Effector CD4-positive, alpha-beta T cell (primary cell): ENCODE results near the gene ENTPD2. TPM values are rescaled to one million over a fixed set of nuclear protein-coding genes. Genes with fewer than 3 reads are reported as not detected.

Experiments used
- DNase-seq: peaks from one replicate; pipeline ENCODE4 v3.0.0-alpha.2; 2020
- total RNA-seq: gene quantifications from one replicate; lab custom pipeline; 2026; lab: John Stamatoyannopoulos, UW

The ENTPD2 gene
- total RNA-seq = not detected

DNA sequence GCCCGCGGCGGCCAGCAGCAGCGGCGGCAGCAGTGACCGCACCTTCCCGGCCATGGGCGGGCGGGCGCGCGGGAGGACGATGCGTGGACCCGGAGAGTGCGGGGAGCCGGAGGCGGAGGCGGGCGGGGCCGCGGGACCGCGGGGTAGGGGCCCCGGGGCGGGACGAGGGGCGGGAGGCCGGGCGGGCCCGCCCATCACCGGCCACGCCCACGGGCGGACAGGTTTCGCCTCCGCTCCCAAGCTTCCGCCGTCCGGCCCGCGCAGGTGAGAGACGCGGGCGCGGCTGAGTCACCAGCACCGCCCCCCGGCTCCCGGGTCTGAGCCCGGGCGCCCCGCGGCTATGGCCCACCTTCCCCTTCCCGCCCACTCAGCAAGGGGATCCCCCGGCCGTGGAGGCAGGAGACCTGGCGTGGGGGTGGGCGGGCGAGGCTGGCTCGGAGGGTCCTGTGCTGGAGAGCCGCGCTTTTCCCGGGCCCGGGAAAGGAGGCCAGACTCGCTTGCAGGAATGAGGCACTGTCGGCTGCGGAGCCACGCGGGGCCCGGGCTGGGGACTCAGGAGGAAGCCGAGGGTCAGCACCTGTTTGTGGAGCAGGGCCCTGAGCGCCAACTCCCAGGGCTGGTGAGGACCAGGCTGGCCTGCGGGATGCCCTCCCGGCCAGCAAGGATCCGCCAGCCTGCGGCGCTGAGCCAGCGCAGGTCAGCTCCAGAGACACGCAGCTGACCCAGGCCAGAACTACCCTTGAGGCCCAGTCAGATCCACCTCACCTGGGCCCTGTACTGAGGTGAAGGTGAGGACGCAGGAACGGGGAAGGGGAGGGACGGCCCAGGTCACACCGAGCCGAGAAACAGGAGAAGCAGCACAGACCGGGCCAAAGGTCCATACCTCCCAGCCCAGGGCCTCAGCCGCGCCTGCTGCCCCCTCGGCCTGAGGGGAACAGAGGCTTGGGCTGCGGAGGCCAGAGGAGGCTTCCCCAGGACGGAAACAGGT lies at the start of gene ENTPD2:
Gene ENTPD2 (minus strand): TSS at position 118 of the 988 bp plus-strand sequence. CDS start 64 bp downstream, at position 54.
- DNase-seq = no peak

DNA sequence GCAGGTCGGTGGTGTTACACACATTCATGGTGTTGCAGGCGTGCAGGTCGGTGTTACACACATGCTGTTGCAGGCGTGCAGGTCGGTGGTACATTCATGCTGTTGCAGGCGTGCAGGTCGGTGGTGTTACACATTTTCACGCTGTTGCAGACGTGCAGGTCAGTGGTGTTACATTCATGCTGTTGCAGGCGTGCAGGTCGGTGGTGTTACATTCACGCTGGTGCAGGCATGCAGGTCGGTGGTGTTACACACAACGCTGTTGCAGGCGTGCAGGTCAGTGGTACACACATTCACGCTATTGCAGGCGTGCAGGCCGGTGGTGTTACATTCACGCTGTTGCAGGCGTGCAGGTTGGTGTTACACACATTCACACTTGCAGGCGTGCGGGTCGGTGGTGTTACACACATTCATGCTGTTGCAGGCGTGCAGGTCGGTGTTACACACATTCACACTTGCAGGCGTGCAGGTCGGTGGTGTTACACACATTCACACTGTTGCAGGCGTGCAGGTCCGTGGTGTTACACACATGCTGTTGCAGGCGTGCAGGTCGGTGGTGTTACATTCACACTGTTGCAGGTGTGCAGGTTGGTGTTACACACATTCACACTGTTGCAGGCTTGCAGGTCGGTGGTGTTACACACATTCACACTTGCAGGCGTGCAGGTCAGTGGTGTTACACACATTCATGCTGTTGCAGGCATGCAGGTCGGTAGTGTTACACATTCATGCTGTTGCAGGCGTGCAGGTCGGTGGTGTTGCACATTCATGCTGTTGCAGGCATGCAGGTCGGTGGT lies 49.5 kb upstream of the ENTPD2 start:
- DNase-seq = no peak

GRCh38 chr9:137099231-137099630 lies 45.4 kb upstream of the ENTPD2 start:
- DNase-seq = no peak

GRCh38 chr9:137097761-137098462 lies 44.1 kb upstream of the ENTPD2 start:
- DNase-seq = no peak

- DNase-seq = no peak
Measured at GRCh38 chr9:137096785-137097546, 43.1 kb upstream of the ENTPD2 start.

GRCh38 chr9:137095664-137096517 lies 42.0 kb upstream of the ENTPD2 start:
- DNase-seq = peak; percentile 87

DNA sequence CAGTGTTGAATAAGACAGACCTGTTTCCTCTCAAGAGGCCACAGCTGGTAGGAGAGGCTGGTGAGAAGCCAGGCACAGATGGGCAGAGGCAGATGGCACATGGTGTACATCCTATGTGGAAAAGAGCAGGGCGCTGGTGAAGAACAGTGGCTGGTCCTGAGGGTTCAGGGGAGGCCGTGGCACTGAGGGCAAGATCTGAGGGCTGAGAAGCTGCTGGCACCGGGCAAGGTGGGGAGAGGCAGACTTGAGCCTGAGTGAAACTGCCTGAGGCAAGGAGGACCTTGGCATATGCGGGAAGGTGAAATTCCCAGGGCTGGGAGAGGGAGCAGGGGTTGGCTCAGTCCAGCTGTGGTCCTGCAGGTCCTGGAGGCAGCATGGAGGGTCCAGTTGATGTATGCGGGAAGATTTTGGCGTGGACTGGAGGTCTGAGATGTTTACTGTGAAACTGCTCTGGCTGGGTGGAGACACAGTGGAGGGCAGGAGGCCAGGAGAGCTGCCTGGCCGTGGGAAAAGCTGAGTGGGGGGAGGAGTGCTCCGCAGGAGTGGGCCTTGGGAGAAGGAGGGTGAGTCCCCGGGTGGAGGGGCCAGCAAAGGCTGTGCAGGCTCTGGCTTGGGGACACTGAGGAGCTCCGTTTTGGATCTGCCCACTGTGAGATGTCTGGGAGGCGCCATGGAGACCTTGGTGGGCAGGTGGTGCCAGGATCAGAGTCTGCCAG lies 35.5 kb upstream of the ENTPD2 start:
- DNase-seq = no peak

DNA sequence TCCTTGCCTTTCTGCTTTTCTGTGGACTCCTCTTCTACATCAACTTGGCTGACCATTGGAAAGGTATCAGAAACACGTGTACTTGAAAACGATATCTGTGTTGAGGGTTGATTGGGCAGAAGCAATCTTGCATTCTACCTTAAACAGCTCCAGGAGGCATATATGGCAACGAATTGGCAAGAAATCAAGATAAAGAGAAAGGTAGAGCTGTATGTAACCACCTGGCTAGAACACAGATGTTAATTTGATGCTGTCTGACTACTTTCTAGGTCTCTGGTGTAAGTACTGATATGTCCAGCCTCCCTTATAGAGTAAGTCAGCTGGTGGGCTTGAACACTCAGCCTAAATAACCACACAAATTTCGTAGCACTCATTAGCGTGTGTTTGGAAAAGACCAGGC lies 34.3 kb upstream of the ENTPD2 start:
- no peak for DNase-seq

DNA sequence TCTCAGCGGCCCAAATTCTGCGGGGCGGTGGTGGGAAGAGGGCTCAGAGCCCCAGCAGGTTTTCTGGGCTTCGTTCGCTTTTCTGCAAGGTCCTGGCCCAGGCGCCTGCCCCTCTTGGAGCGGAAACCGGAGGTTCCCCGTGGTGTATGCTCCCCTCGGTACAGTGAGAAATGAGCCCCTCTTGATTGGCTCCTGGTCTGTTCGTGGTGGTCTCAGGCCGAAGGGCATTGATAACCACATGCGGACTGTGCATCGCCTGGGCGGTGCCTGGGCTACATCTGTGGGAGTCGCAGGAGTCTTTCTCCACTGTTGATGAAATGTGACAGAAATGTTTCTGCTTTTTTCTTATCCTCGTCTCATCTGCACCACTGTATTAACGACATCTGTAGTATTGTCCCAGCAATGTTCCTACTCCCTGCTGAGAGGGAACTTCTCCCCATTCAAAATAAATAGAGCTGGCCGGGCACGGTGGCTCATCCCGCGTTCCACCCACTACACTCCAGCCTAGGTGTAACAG lies 33.6 kb upstream of the ENTPD2 start:
- no peak for DNase-seq

- peak; percentile 99 for DNase-seq
Measured at GRCh38 chr9:137086531-137087408, 32.9 kb upstream of the ENTPD2 start, which contains the start of gene MAN1B1. Gene MAN1B1 (plus strand): TSS chr9:137086985. CDS start chr9:137087000, 15 bp downstream.

- no peak for DNase-seq
Measured at GRCh38 chr9:137085920-137086530, 32.2 kb upstream of the ENTPD2 start.

- DNase-seq = no peak
Measured at GRCh38 chr9:137084526-137084925, 30.7 kb upstream of the ENTPD2 start.

- DNase-seq = no peak
Measured at GRCh38 chr9:137083394-137084004, 29.6 kb upstream of the ENTPD2 start.

GRCh38 chr9:137082925-137083290 lies 29.0 kb upstream of the ENTPD2 start:
- DNase-seq = no peak

DNA sequence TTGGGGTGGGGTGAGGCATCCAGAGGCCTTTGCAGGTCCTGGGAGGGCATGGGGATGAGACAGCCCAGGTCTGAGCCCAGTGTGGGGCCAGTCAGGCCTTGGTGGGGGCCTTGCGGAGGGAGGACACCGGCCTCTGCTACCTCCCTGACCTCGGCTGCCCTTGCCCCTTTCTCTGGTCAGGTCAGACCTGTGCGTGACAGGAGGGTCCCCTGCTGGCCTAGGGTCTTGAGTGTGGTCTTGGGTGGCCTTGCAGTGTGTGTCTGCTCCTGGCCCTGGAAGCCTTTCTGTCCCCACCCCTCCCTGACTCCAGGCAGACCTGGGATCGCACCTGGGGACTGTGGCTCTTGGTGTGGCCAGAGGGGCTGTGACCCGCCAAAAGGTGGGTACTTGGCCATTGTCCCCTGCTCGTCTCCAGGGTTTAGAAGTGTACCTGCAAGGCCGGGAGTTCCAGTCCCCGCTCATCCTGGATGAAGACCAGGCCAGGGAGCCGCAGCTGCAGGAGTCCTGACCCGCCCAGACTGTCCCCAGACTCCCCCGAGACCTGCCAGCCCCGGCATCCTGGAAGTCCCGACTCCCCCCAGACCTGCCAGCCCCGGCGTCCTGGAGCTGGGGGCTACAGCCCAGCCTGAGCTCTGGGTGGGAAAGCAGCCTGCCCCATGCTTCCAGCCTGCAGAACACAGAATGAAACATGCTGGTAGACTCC lies 28.5 kb upstream of the ENTPD2 start:
- no peak for DNase-seq

GRCh38 chr9:137080260-137081122 lies 26.6 kb upstream of the ENTPD2 start:
- no peak for DNase-seq

DNA sequence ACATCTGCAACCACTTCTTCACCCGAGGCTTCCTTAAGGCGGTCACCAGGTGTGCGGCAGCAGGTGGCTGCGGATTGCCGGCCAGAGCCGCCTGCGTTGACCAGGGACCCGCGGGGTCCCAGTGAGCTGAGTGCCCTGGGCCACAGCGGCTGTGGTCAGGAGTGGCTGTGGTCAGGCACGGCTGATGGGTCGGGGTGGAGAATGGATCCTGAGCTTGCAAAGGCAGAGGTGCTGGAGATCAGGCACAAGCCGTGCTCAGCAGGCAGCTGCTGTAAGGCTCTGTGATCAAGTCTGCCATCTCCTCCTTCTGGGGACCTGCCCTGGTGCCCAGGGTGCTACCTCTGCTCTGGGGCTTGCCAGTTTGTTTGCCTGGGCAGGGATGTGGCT lies 25.5 kb upstream of the ENTPD2 start:
- DNase-seq = no peak
